GM23338 (cell line): ENCODE measurements around the gene PLIN5. TPM values are rescaled to one million over a fixed set of nuclear protein-coding genes. Genes with fewer than 3 reads are reported as not detected.

Experiments
- ATAC-seq: fragments of 200-7000 bp; cut with Tn5 transposase; 3 replicates; pipeline ENCODE4 v1.9.1; 2020
- DNase-seq: peaks from one replicate; pipeline ENCODE4 v3.0.0-alpha.2; 2015; ENCODE audit warnings: low spot score
- H2AFZ ChIP-seq: fragments of 200-600 bp; sonication (generic); 2 replicates; pipeline ENCODE4 v1.8.0; 2016; ENCODE audit warnings: antibody characterized with exemption, mild to moderate bottlenecking, moderate library complexity
- H3F3A ChIP-seq: fragments of 200-600 bp; sonication (generic); replicated peaks from 2 replicates; pipeline ENCODE4 v1.8.0; 2017; ENCODE audit warnings: antibody characterized with exemption, mixed run types, low read depth
- H3K27ac ChIP-seq: fragments of 200-600 bp; sonication (generic); 2 replicates; pipeline ENCODE4 v1.6.1; 2016; ENCODE audit warnings: low read depth
- H3K27me3 ChIP-seq: fragments of 200-600 bp; sonication (generic); 2 replicates; pipeline ENCODE4 v1.8.0; 2016; ENCODE audit warnings: mild to moderate bottlenecking, mixed run types, moderate library complexity; ENCODE audit not compliant: insufficient read depth
- H3K36me3 ChIP-seq: fragments of 200-600 bp; sonication (generic); 2 replicates; pipeline ENCODE4 v1.8.0; 2016; ENCODE audit warnings: mild to moderate bottlenecking; ENCODE audit not compliant: insufficient read depth
- H3K4me1 ChIP-seq: fragments of 200-600 bp; sonication (generic); 2 replicates; pipeline ENCODE4 v1.8.0; 2016; ENCODE audit warnings: mild to moderate bottlenecking, moderate library complexity; ENCODE audit not compliant: insufficient read depth
- H3K4me2 ChIP-seq: fragments of 200-600 bp; sonication (generic); 2 replicates; pipeline ENCODE4 v1.7.1; 2017; ENCODE audit warnings: mixed run types
- H3K4me3 ChIP-seq: fragments of 200-600 bp; sonication (generic); 2 replicates; pipeline ENCODE4 v1.6.1; 2016; ENCODE audit warnings: mixed run types
- H3K79me2 ChIP-seq: fragments of 200-600 bp; sonication (generic); replicated peaks from 2 replicates; pipeline ENCODE4 v1.8.0; 2017; ENCODE audit warnings: mild to moderate bottlenecking; ENCODE audit not compliant: insufficient read depth
- H3K9me2 ChIP-seq: fragments of 200-600 bp; sonication (generic); 2 replicates; pipeline ENCODE4 v1.8.0; 2017; ENCODE audit not compliant: insufficient read depth
- H4K20me1 ChIP-seq: fragments of 200-600 bp; sonication (generic); replicated peaks from 2 replicates; pipeline ENCODE4 v1.8.0; 2017; ENCODE audit warnings: mild to moderate bottlenecking; ENCODE audit not compliant: insufficient read depth
- H3K27ac Mint-ChIP-seq: 2 replicates; pipeline ENCODE4 v1.8.0; 2020; ENCODE audit warnings: inconsistent platforms, mild to moderate bottlenecking, moderate library complexity, mixed read lengths
- H3K27me3 Mint-ChIP-seq: 3 replicates; pipeline ENCODE4 v1.8.0; 2022; ENCODE audit warnings: low read depth, mild to moderate bottlenecking, moderate library complexity, mixed read lengths, inconsistent platforms; ENCODE audit not compliant: insufficient read depth, poor library complexity
- H3K36me3 Mint-ChIP-seq: 3 replicates; pipeline ENCODE4 v1.8.0; 2021; ENCODE audit warnings: low read depth, mild to moderate bottlenecking, inconsistent platforms, moderate library complexity, mixed read lengths
- H3K4me1 Mint-ChIP-seq: 3 replicates; pipeline ENCODE4 v1.8.0; 2020; ENCODE audit warnings: mild to moderate bottlenecking, inconsistent platforms, mixed read lengths
- H3K4me3 Mint-ChIP-seq: 3 replicates; pipeline ENCODE4 v1.8.0; 2021; ENCODE audit warnings: moderate library complexity, mild to moderate bottlenecking, inconsistent platforms, mixed read lengths
- H3K9me3 Mint-ChIP-seq: 3 replicates; pipeline ENCODE4 v1.8.0; 2020; ENCODE audit warnings: moderate library complexity, mild to moderate bottlenecking, inconsistent platforms, mixed read lengths
- CREB1 ChIP-seq: fragments of 250-450 bp; sonication (Bioruptor Pico); IDR thresholded peaks from 2 replicates; pipeline ENCODE4 v1.5.0; 2020; ENCODE audit warnings: low read depth, mild to moderate bottlenecking, moderate library complexity
- CTCF ChIP-seq, 2 experiments: fragments of 200-600 bp in 1 of 2; sonication (generic) in 1 of 2; conservative IDR thresholded peaks; 2 replicates each; pipeline versions ENCODE4 v1.5.1 to v1.6.1; 2016 to 2017; ENCODE audit warnings: antibody characterized with exemption in 2 of 2, low read depth in 2 of 2, mild to moderate bottlenecking in 2 of 2, moderate library complexity in 1 of 2
- ETS1 ChIP-seq: IDR thresholded peaks from 2 replicates; pipeline ENCODE4 v1.6.1; 2016; ENCODE audit warnings: antibody characterized with exemption
- EZH2 ChIP-seq: fragments of 200-600 bp; sonication (generic); IDR thresholded peaks from one replicate; pipeline ENCODE4 v1.8.0; 2017; ENCODE audit warnings: antibody characterized with exemption, mild to moderate bottlenecking, low read depth; ENCODE audit not compliant: unreplicated experiment
- EZH2phosphoT487 ChIP-seq: fragments of 200-600 bp; sonication (generic); IDR thresholded peaks from one replicate; pipeline ENCODE4 v1.8.1; 2018; ENCODE audit warnings: antibody characterized with exemption; ENCODE audit not compliant: unreplicated experiment
- JUNB ChIP-seq: IDR thresholded peaks from one replicate; pipeline ENCODE4 v1.6.1; 2016; ENCODE audit warnings: antibody characterized with exemption; ENCODE audit not compliant: unreplicated experiment
- NANOG ChIP-seq: IDR thresholded peaks from 2 replicates; pipeline ENCODE4 v1.6.1; 2016; ENCODE audit warnings: antibody characterized with exemption, borderline replicate concordance
- POLR2AphosphoS5 ChIP-seq: IDR thresholded peaks from 2 replicates; pipeline ENCODE4 v1.6.1; 2016; ENCODE audit warnings: antibody characterized with exemption, low read depth
- REST ChIP-seq: IDR thresholded peaks from one replicate; pipeline ENCODE4 v1.6.1; 2018; ENCODE audit warnings: antibody characterized with exemption; ENCODE audit not compliant: unreplicated experiment
- STAT1 ChIP-seq: IDR thresholded peaks from one replicate; pipeline ENCODE4 v1.6.1; 2016; ENCODE audit warnings: antibody characterized with exemption; ENCODE audit not compliant: unreplicated experiment
- ZNF114 ChIP-seq: fragments of 250-450 bp; sonication (Bioruptor Pico); IDR thresholded peaks from 2 replicates; pipeline ENCODE4 v1.5.0; 2020; ENCODE audit warnings: mild to moderate bottlenecking, moderate library complexity
- ZNF331 ChIP-seq: fragments of 250-450 bp; sonication (Bioruptor Pico); IDR thresholded peaks from 2 replicates; pipeline ENCODE4 v1.5.0; 2020; ENCODE audit warnings: low read depth, mild to moderate bottlenecking, moderate library complexity
- polyA plus RNA-seq: library from polyadenylated mRNA; unstranded; fragments of >200 nt; fragmentation: Nextera tagmentation; extraction: Ambion mirVana; gene quantifications from 2 replicates; pipeline ENCODE4 v1.2.1, GENCODE V29; 2016
- total RNA-seq: library from RNA; depleted of rRNA; stranded (reverse); fragments of >200 nt; shearing (Covaris generic); gene quantifications from 2 replicates; pipeline ENCODE4 v1.2.3, GENCODE V29; 2014

The PLIN5 gene
- total and polyA plus RNA-seq, 2 experiments from 2014 or later, result 1.9 to 3.5 TPM

- H3K79me2 ChIP-seq, result no peaks in the 10 kb centered on the region
- H3K4me3 Mint-ChIP-seq, result no peak overlapping the region
- no peak for ATAC-seq
- no peaks in the 10 kb centered on the region for H3K27me3 ChIP-seq
- no peaks in the 10 kb centered on the region for H3K9me2 ChIP-seq
- no peaks in the 10 kb centered on the region for H3K4me1 Mint-ChIP-seq
- H2AFZ ChIP-seq, result no peak overlapping the region
- H3K36me3 Mint-ChIP-seq, result peaks cover 29% of the 10 kb centered on the region
- H3K4me2 ChIP-seq, result no peak overlapping the region
- H3K9me3 Mint-ChIP-seq, result no peaks in the 10 kb centered on the region
- H3K27ac Mint-ChIP-seq, result no peak overlapping the region
- H3K4me1 ChIP-seq, result no peaks in the 10 kb centered on the region
- TF ChIP-seq CTCF (conservative IDR thresholded peaks at IDR 0.05; ENCODE audit: low read depth in 2 of 2) (no peak), ZNF331 (CRISPR knock-in tag) (no peak), EZH2phosphoT487 (no peak), JUNB (no peak), EZH2 (no peak), POLR2AphosphoS5 (no peak)
- no peaks in the 10 kb centered on the region for H3F3A ChIP-seq
- H3K27me3 Mint-ChIP-seq, result peaks cover 8% of the 10 kb centered on the region
- no peaks in the 10 kb centered on the region; the same call in 1 of the 2 replicates for H4K20me1 ChIP-seq
- H3K36me3 ChIP-seq, result peaks cover 10% of the 10 kb centered on the region; the same call in 1 of the 2 replicates
- H3K27ac ChIP-seq, result no peak overlapping the region
- H3K4me3 ChIP-seq, result no peak overlapping the region
- DNase-seq, result no peak
Measured at GRCh38 chr19:4498694-4499093, 36.3 kb downstream of the PLIN5 start.

GRCh38 chr19:4497770-4498389 lies 37.1 kb downstream of the PLIN5 start:
- no peaks in the 10 kb centered on the region; the same call in 1 of the 2 replicates for H4K20me1 ChIP-seq
- TF ChIP-seq ZNF114 (CRISPR knock-in tag) (no peak), CTCF (conservative IDR thresholded peaks at IDR 0.05; ENCODE audit: low read depth in 2 of 2) (no peak), REST (no peak), CREB1 (no peak), EZH2 (no peak), NANOG (no peak), POLR2AphosphoS5 (no peak), ETS1 (no peak), ZNF331 (CRISPR knock-in tag) (no peak), JUNB (no peak), EZH2phosphoT487 (no peak), STAT1 (no peak)

More at GRCh38 chr19:4497770-4498389, 37.1 kb downstream of the PLIN5 start:
- no peaks in the 10 kb centered on the region for H3K4me1 ChIP-seq
- peaks cover 6% of the 10 kb centered on the region for H3K27me3 Mint-ChIP-seq
- H3K4me1 Mint-ChIP-seq, result no peaks in the 10 kb centered on the region
- H3K27me3 ChIP-seq, result no peaks in the 10 kb centered on the region
- no peak overlapping the region for H3K27ac ChIP-seq
- no peaks in the 10 kb centered on the region for H3K9me3 Mint-ChIP-seq
- H3K4me3 ChIP-seq, result no peak overlapping the region
- no peaks in the 10 kb centered on the region for H3K79me2 ChIP-seq
- ATAC-seq (no peak), DNase-seq (no peak)
- H3K27ac Mint-ChIP-seq, result no peak overlapping the region
- no peak overlapping the region for H2AFZ ChIP-seq
- H3F3A ChIP-seq, result no peaks in the 10 kb centered on the region
- H3K36me3 Mint-ChIP-seq, result peaks cover 29% of the 10 kb centered on the region
- no peaks in the 10 kb centered on the region for H3K9me2 ChIP-seq
- no peak overlapping the region for H3K4me3 Mint-ChIP-seq
- H3K4me2 ChIP-seq, result no peak overlapping the region
- peaks cover 10% of the 10 kb centered on the region; the same call in 1 of the 2 replicates for H3K36me3 ChIP-seq
